B cell (primary cell): ENCODE results near the gene APCDD1.

Source experiments
- EZH2 ChIP-seq: IDR thresholded peaks from 2 replicates; pipeline ENCODE4 v1.6.1; 2012; ENCODE audit warnings: borderline replicate concordance, low read depth, mild to moderate bottlenecking, moderate library complexity, low read length; ENCODE audit not compliant: insufficient read depth, poor library complexity, severe bottlenecking
- TF ChIP-seq, protein P1 (sequence below): fragments of 200-600 bp; IDR thresholded peaks from one replicate; pipeline ENCODE4 v1.8.0; 2022; ENCODE audit warnings: antibody characterized with exemption, mild to moderate bottlenecking

DNA sequence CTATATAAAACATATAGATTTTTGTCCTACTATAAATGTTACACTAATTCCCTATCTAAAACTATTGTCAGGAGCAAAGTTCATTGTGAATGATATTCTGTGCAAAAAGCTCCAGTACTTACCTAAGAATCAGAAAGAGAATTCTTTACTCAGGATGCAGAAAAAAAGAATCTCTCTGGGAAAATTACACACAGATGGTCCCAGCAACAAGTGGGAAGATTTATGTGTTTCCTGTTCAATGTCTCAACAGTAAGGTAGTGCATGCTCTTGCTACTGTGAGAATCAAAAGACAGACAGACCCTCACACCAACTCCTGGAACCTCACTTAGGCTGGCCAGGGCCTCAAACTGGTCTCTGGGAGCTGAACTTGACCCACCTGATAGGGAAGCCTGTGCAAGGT, 60.2 kb downstream of the APCDD1 start:
- TF ChIP-seq, protein P1, sequence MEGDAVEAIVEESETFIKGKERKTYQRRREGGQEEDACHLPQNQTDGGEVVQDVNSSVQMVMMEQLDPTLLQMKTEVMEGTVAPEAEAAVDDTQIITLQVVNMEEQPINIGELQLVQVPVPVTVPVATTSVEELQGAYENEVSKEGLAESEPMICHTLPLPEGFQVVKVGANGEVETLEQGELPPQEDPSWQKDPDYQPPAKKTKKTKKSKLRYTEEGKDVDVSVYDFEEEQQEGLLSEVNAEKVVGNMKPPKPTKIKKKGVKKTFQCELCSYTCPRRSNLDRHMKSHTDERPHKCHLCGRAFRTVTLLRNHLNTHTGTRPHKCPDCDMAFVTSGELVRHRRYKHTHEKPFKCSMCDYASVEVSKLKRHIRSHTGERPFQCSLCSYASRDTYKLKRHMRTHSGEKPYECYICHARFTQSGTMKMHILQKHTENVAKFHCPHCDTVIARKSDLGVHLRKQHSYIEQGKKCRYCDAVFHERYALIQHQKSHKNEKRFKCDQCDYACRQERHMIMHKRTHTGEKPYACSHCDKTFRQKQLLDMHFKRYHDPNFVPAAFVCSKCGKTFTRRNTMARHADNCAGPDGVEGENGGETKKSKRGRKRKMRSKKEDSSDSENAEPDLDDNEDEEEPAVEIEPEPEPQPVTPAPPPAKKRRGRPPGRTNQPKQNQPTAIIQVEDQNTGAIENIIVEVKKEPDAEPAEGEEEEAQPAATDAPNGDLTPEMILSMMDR, result no peak
- TF ChIP-seq EZH2, result no peak
